Thymus (tissue), 11 donors: Measurements from ENCODE around the gene COCH. TPM values are rescaled to one million over a fixed set of nuclear protein-coding genes. Genes with fewer than 3 reads are reported as not detected.
"Not testable (repeated sequence)": the region's sequence is repeated elsewhere in the genome, so short reads cannot be mapped to it uniquely, and the experiment has no call there.

Experiments
- DNase-seq, 9 donors: peaks; one replicate each; pipeline ENCODE4 v3.0.0-alpha.2; 2013; ENCODE audit warnings: low spot score in 9 of 9, low read depth in 6 of 9, missing footprints in 1 of 9
- H3K27ac ChIP-seq, 2 donors: one replicate each; pipeline ENCODE4 v1.5.1; 2013; ENCODE audit warnings: control low read depth in 1 of 2, low read depth in 1 of 2, low read length in 1 of 2, mild to moderate bottlenecking in 1 of 2, moderate library complexity in 1 of 2
- H3K27me3 ChIP-seq, 2 donors: one replicate each; pipeline ENCODE4 v1.5.1; 2013; ENCODE audit warnings: low read length in 1 of 2; ENCODE audit not compliant: control insufficient read depth in 2 of 2, insufficient read depth in 1 of 2
- H3K36me3 ChIP-seq, 2 donors: one replicate each; pipeline ENCODE4 v1.5.1; 2013; ENCODE audit warnings: low read length in 1 of 2, mild to moderate bottlenecking in 1 of 2, moderate library complexity in 1 of 2; ENCODE audit not compliant: control insufficient read depth in 2 of 2, insufficient read depth in 2 of 2
- H3K4me1 ChIP-seq, 2 donors: one replicate each; pipeline ENCODE4 v1.5.1; 2013; ENCODE audit warnings: low read length in 2 of 2; ENCODE audit not compliant: control insufficient read depth in 2 of 2, insufficient read depth in 2 of 2
- H3K4me3 ChIP-seq, 2 donors: one replicate each; pipeline ENCODE4 v1.5.1; 2013; ENCODE audit warnings: low read length in 2 of 2, control low read depth in 1 of 2, mild to moderate bottlenecking in 1 of 2
- H3K9me3 ChIP-seq, 2 donors: one replicate each; pipeline ENCODE4 v1.5.1; 2013; ENCODE audit warnings: low read length in 1 of 2, mild to moderate bottlenecking in 1 of 2; ENCODE audit not compliant: control insufficient read depth in 2 of 2, insufficient read depth in 1 of 2
- WGBS: extraction: QIAGEN DNeasy Blood & Tissue Kit; methylation state at CpG from one replicate; pipeline ENCODE4 v1.1.7; 2013; 5-methylcytosine and 5-hydroxymethylcytosine counted together
- polyA plus RNA-seq: library from polyadenylated mRNA; stranded (reverse); fragments of 200-250 nt; gene quantifications from one replicate; pipeline ENCODE4 v1.2.3, GENCODE V29; 2013
- total RNA-seq: library from RNA; stranded (reverse); fragments of 120-200 nt; gene quantifications from one replicate; pipeline ENCODE4 v1.2.4, GENCODE V29; 2013
- donor health status: healthy.

Gene COCH
- total and polyA plus RNA-seq, 2 donors: 1.7 TPM

GRCh38 chr14:30885840-30886740 lies 11.7 kb downstream of the COCH start:
- no peak overlapping the region for H3K4me3 ChIP-seq
- no peaks in the 10 kb centered on the region for H3K4me1 ChIP-seq
- no peak overlapping the region for H3K27ac ChIP-seq
- H3K27me3 ChIP-seq: no peaks in the 10 kb centered on the region
- WGBS: 97% methylated on average over 7 of the region's 7 CpGs
- H3K9me3 ChIP-seq: no peaks in the 10 kb centered on the region
- DNase-seq: no peak
- no peaks in the 10 kb centered on the region for H3K36me3 ChIP-seq

- H3K27me3 ChIP-seq: no peaks in the 10 kb centered on the region
- H3K27ac ChIP-seq: no peak overlapping the region
- no peaks in the 10 kb centered on the region for H3K36me3 ChIP-seq
- H3K9me3 ChIP-seq: no peaks in the 10 kb centered on the region
- no peak overlapping the region for H3K4me3 ChIP-seq
- 96% methylated on average over 5 of the region's 5 CpGs for WGBS
- DNase-seq: no peak
- no peaks in the 10 kb centered on the region for H3K4me1 ChIP-seq
These were observed 14.3 kb downstream of the COCH start for GRCh38 chr14:30888480-30889243.

GRCh38 chr14:30889244-30889594 lies 14.9 kb downstream of the COCH start:
- H3K4me3 ChIP-seq: no peak overlapping the region
- H3K27me3 ChIP-seq: no peaks in the 10 kb centered on the region
- H3K27ac ChIP-seq: no peak overlapping the region
- no peak for DNase-seq
- no peaks in the 10 kb centered on the region for H3K4me1 ChIP-seq
- H3K36me3 ChIP-seq: no peaks in the 10 kb centered on the region
- no peaks in the 10 kb centered on the region for H3K9me3 ChIP-seq
- WGBS: 83% methylated on average over 4 of the region's 4 CpGs

- H3K27me3 ChIP-seq: no peaks in the 10 kb centered on the region
These were observed 19.5 kb downstream of the COCH start for GRCh38 chr14:30893819-30894218.

GRCh38 chr14:30894923-30895515 lies 20.7 kb downstream of the COCH start:
- Histone ChIP-seq H3K9me3 (no peaks in the 10 kb centered on the region), H3K27me3 (no peaks in the 10 kb centered on the region), H3K4me3 (no peak overlapping the region), H3K36me3 (peaks cover 4 to 16% of the 10 kb centered on the region in 2 donors), H3K4me1 (no peaks in the 10 kb centered on the region), H3K27ac (no peak overlapping the region)
- 96% methylated on average over 4 of the region's 4 CpGs for WGBS
- no peak for DNase-seq

More at GRCh38 chr14:30893819-30894218, 19.5 kb downstream of the COCH start:
- Histone ChIP-seq H3K27ac (no peak overlapping the region), H3K4me3 (no peak overlapping the region), H3K4me1 (no peaks in the 10 kb centered on the region), H3K9me3 (no peaks in the 10 kb centered on the region), H3K36me3 (peaks cover 4 to 16% of the 10 kb centered on the region in 2 donors)
- no peak for DNase-seq
- 99% methylated on average over 2 of the region's 2 CpGs for WGBS

- peaks cover 4 to 17% of the 10 kb centered on the region in 2 donors for H3K36me3 ChIP-seq
- H3K4me1 ChIP-seq: no peaks in the 10 kb centered on the region
- DNase-seq: no peak
These were observed 22.1 kb downstream of the COCH start for GRCh38 chr14:30896435-30896834.

GRCh38 chr14:30897121-30897520 lies 22.8 kb downstream of the COCH start:
- H3K36me3 ChIP-seq: peaks cover 4 to 21% of the 10 kb centered on the region in 2 donors

More at GRCh38 chr14:30896435-30896834, 22.1 kb downstream of the COCH start:
- Histone ChIP-seq H3K9me3 (no peaks in the 10 kb centered on the region), H3K4me3 (no peak overlapping the region), H3K27me3 (no peaks in the 10 kb centered on the region), H3K27ac (no peak overlapping the region)

GRCh38 chr14:30903285-30904124 lies 29.1 kb downstream of the COCH start:
- Histone ChIP-seq H3K4me3 (no peak overlapping the region), H3K27me3 (no peaks in the 10 kb centered on the region), H3K36me3 (peaks cover 0 to 26% of the 10 kb centered on the region in 2 donors), H3K9me3 (no peaks in the 10 kb centered on the region), H3K27ac (no peak overlapping the region), H3K4me1 (no peaks in the 10 kb centered on the region)
- 98% methylated on average over 2 of the region's 2 CpGs for WGBS
- no peak for DNase-seq

More at GRCh38 chr14:30897121-30897520, 22.8 kb downstream of the COCH start:
- WGBS: 98% methylated on average over 3 of the region's 3 CpGs
- not testable (repeated sequence) for H3K4me3 ChIP-seq, DNase-seq, H3K27me3 ChIP-seq, H3K9me3 ChIP-seq, H3K27ac ChIP-seq, H3K4me1 ChIP-seq
